Measurements from ENCODE around the gene AVEN. TPM values are rescaled to one million over a fixed set of nuclear protein-coding genes. Genes with fewer than 3 reads are reported as not detected.
"Not testable (repeated sequence)": the region's sequence is repeated elsewhere in the genome, so short reads cannot be mapped to it uniquely, and the experiment has no call there.

AVEN gene
- total RNA-seq, 1 donor = 34.7 TPM

DNA sequence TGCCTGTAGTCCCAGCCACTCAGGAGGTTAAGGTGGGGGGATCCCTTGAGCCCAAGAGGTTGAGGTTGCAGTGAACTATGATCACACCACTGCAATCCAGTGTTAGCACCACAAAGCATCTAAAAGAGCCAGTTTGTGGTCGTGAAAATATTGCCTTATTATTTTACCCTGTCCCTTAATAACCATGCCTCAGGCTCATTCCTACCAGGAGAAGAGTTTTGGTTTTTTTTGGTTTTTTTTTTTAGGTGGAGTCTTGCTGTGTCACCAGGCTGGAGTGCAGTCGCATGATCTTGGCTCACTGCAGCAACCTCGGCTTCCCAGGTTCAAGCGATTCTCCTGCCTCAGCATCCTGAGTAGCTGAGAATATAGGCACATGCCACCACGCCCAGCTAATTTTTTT is 17.9 kb upstream of the AVEN start:
- H3K27ac ChIP-seq (ENCODE audit: low read depth, low read length) = peak overlapping the region; percentile 86
- DNase-seq (ENCODE audit: insufficient read length, low spot score, missing footprints) = no peak
- H3K79me2 ChIP-seq (ENCODE audit: insufficient read depth, low read length) = no peaks in the 10 kb centered on the region
- H3K27me3 ChIP-seq (ENCODE audit: insufficient read depth, low read length) = no peaks in the 10 kb centered on the region
- no peak overlapping the region for H3K4me3 ChIP-seq (ENCODE audit: insufficient read depth, low read length)
- TF ChIP-seq, protein P1, sequence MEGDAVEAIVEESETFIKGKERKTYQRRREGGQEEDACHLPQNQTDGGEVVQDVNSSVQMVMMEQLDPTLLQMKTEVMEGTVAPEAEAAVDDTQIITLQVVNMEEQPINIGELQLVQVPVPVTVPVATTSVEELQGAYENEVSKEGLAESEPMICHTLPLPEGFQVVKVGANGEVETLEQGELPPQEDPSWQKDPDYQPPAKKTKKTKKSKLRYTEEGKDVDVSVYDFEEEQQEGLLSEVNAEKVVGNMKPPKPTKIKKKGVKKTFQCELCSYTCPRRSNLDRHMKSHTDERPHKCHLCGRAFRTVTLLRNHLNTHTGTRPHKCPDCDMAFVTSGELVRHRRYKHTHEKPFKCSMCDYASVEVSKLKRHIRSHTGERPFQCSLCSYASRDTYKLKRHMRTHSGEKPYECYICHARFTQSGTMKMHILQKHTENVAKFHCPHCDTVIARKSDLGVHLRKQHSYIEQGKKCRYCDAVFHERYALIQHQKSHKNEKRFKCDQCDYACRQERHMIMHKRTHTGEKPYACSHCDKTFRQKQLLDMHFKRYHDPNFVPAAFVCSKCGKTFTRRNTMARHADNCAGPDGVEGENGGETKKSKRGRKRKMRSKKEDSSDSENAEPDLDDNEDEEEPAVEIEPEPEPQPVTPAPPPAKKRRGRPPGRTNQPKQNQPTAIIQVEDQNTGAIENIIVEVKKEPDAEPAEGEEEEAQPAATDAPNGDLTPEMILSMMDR (IDR thresholded peaks at IDR 0.05; ENCODE audit: extremely low read depth, low read depth, low read length) = no peak
- peak overlapping the region; percentile 42 for H2AFZ ChIP-seq (ENCODE audit: low read length)
- H4K20me1 ChIP-seq (ENCODE audit: insufficient read depth, low read length) = no peaks in the 10 kb centered on the region
- H3K4me1 ChIP-seq (ENCODE audit: insufficient read depth, low read length) = peaks cover 23% of the 10 kb centered on the region
- H3K9me3 ChIP-seq (ENCODE audit: low read depth, low read length) = peaks cover 3% of the 10 kb centered on the region
- peak overlapping the region; percentile 69 for H3K4me2 ChIP-seq (ENCODE audit: insufficient read depth, low read length)
- no peaks in the 10 kb centered on the region for H3K36me3 ChIP-seq (ENCODE audit: insufficient read depth, low read length)

DNA sequence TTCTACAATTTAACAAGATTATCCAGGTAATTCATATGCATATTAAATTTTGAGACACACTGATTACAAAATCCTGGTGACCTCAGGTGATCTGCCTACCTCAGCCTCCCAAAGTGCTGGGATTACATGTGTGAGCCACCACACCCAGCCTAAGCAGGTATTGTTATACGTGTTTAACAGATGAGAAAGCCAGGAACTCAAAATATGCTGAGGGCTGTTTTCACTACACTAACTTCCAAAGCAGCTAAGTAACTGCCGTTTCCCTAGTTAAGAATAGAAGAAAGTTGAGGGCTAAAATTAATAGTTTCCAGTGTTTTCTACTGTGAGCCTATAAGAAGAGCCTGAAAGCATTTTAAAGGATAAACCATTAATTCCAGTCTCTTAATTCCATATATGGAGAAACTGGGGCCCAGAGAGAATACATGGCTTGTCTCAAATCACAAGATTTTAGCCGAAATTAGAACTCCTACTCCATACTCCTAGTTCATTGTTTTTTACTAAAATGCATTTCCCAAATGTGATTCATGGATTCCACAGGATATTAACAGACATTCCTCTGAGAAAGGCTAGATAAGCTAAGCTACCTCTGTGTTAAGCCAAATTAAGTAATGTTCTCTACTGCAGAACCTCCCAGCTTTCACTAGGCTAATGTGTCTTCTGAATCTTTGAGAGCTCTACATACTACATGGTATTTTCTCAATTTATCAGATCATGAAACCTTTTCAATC is 17.0 kb upstream of the AVEN start:
- Histone ChIP-seq H3K4me3 (ENCODE audit: insufficient read depth, low read length) (peak overlapping the region; percentile 4), H3K27ac (ENCODE audit: low read depth, low read length) (peak overlapping the region; percentile 86), H3K4me1 (ENCODE audit: insufficient read depth, low read length) (peaks cover 18% of the 10 kb centered on the region), H2AFZ (ENCODE audit: low read length) (peak overlapping the region; percentile 60), H3K27me3 (ENCODE audit: insufficient read depth, low read length) (no peaks in the 10 kb centered on the region), H3K9me3 (ENCODE audit: low read depth, low read length) (peaks cover 3% of the 10 kb centered on the region), H3K4me2 (ENCODE audit: insufficient read depth, low read length) (peak overlapping the region; percentile 69), H3K36me3 (ENCODE audit: insufficient read depth, low read length) (no peaks in the 10 kb centered on the region), H3K79me2 (ENCODE audit: insufficient read depth, low read length) (no peaks in the 10 kb centered on the region), H4K20me1 (ENCODE audit: insufficient read depth, low read length) (no peaks in the 10 kb centered on the region)
- DNase-seq (ENCODE audit: insufficient read length, low spot score, missing footprints) = peak; percentile 77
- TF ChIP-seq, protein P1 (IDR thresholded peaks at IDR 0.05; ENCODE audit: extremely low read depth, low read depth, low read length) = no peak

DNA sequence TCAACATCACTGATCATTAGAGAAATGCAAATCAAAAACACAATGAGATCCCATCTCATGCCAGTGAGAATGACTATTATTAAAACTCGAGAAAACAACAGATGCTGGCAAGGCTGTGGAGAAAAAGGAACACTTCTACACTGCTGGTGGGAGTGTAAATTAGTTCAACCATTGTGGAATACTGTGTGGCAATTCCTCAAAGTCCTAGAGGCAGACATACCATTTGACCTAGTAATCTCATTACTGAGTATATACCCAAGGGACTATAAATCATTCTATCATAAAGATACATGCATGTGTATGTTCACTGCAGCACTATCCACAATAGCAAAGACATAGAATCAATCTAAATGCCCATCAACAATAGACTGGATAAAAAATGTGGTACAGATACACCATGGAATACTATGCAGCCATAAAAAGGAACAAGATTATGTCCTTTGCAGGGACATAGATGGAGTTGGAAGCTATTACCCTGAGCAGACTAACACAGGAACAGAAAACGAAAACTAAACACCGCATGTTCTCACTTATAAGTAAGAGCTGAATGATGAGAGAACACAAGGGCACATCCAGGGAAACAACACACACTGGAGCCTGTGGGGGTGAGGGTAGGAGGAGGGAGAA is 15.2 kb upstream of the AVEN start:
- H3K4me3 ChIP-seq (ENCODE audit: insufficient read depth, low read length) = no peak overlapping the region
- no peaks in the 10 kb centered on the region for H3K36me3 ChIP-seq (ENCODE audit: insufficient read depth, low read length)
- H3K27ac ChIP-seq (ENCODE audit: low read depth, low read length) = no peak overlapping the region
- no peak for DNase-seq (ENCODE audit: insufficient read length, low spot score, missing footprints)
- TF ChIP-seq, protein P1 (IDR thresholded peaks at IDR 0.05; ENCODE audit: extremely low read depth, low read depth, low read length) = no peak
- H4K20me1 ChIP-seq (ENCODE audit: insufficient read depth, low read length) = no peaks in the 10 kb centered on the region
- H3K27me3 ChIP-seq (ENCODE audit: insufficient read depth, low read length) = no peaks in the 10 kb centered on the region
- peaks cover 3% of the 10 kb centered on the region for H3K9me3 ChIP-seq (ENCODE audit: low read depth, low read length)
- no peak overlapping the region for H3K4me2 ChIP-seq (ENCODE audit: insufficient read depth, low read length)
- no peak overlapping the region for H2AFZ ChIP-seq (ENCODE audit: low read length)
- no peaks in the 10 kb centered on the region for H3K79me2 ChIP-seq (ENCODE audit: insufficient read depth, low read length)
- peaks cover 21% of the 10 kb centered on the region for H3K4me1 ChIP-seq (ENCODE audit: insufficient read depth, low read length)

DNA sequence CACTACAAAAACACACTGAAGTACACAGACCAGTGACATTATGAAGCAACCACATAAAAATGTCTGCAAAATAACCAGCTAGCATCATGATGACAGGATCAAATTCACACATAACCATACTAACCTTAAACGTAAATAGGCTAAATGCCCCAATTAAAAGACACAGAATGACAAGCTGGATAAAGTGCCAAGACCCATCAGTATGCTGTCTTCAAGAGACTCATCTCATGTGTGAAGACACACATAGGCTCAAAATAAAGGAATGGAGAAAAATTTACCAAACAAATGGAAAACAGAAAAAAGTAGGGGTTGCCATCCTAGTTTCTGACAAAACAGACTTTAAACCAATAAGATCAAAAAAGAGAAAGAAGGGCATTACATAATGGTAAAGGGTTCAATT is 11.4 kb upstream of the AVEN start:
- H2AFZ ChIP-seq (ENCODE audit: low read length); H4K20me1 ChIP-seq (ENCODE audit: insufficient read depth, low read length); H3K79me2 ChIP-seq (ENCODE audit: insufficient read depth, low read length); H3K27me3 ChIP-seq (ENCODE audit: insufficient read depth, low read length); H3K4me3 ChIP-seq (ENCODE audit: insufficient read depth, low read length); H3K4me2 ChIP-seq (ENCODE audit: insufficient read depth, low read length); H3K36me3 ChIP-seq (ENCODE audit: insufficient read depth, low read length); H3K27ac ChIP-seq (ENCODE audit: low read depth, low read length); H3K9me3 ChIP-seq (ENCODE audit: low read depth, low read length); DNase-seq (ENCODE audit: insufficient read length, low spot score, missing footprints): not testable (repeated sequence)
- peaks cover 30% of the 10 kb centered on the region for H3K4me1 ChIP-seq (ENCODE audit: insufficient read depth, low read length)
